DOHH2 (cell line): ENCODE measurements around the gene OGFOD2.

Source experiments
- CTCF ChIP-seq: fragments of 200-600 bp; sonication (generic); IDR thresholded peaks from one replicate; pipeline ENCODE4 v1.5.1; 2014; ENCODE audit warnings: antibody characterized with exemption, mild to moderate bottlenecking, low read depth, low read length; ENCODE audit not compliant: poor library complexity, severe bottlenecking
- EZH2phosphoT487 ChIP-seq: fragments of 200-600 bp; sonication (generic); IDR thresholded peaks from 2 replicates; pipeline ENCODE4 v1.6.1; 2017; ENCODE audit warnings: borderline replicate concordance, mild to moderate bottlenecking, antibody characterized with exemption, low read length, moderate library complexity, mixed read lengths

GRCh38 chr12:122981587-122982476 is 6.8 kb downstream of the OGFOD2 start:
- TF ChIP-seq CTCF (no peak), EZH2phosphoT487 (no peak)
